ENCODE data around the gene TRMU.

Gene TRMU

DNA sequence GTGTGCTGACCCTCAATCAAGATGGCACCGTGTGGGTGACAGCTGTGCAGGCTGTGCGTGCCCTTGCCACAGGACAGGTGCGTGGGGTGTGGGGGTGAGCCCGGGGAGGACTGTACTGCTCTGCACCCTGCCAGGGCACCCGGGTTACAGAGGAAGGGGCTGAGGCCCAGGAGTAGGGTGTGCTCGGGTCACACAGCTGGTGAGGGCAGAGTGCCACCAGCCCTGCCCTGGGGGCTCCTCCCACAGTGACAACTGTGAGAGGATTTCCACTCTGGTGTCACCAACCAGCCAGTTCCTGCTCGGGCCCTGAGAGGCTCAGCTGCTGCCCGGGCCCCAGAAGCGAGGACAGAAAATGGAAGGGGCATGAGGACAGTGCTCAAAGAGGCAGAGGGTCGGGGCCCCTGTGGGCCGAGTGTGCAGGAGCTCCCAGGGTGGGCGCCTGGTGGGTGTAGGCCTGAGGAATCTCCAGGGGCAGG, 20.5 kb downstream of the TRMU start:
- no CpG with 5 or more reads among the region's 12 CpGs for WGBS (ENCODE audit: extremely low coverage, insufficient coverage, low lambda C conversion rate)

GRCh38 chr22:46356496-46357480, 21.3 kb downstream of the TRMU start:
- WGBS (ENCODE audit: extremely low coverage, insufficient coverage, low lambda C conversion rate) = no CpG with 5 or more reads among the region's 23 CpGs
- no peak overlapping the region for H2AK5ac ChIP-seq (ENCODE audit: low read length)
- no peak overlapping the region for H3K4ac ChIP-seq (ENCODE audit: low read depth, low read length)
- no peaks in the 10 kb centered on the region for H3K27me3 ChIP-seq (ENCODE audit: insufficient read depth, low read length, poor library complexity)
- no peak overlapping the region for H4K8ac ChIP-seq (ENCODE audit: low read depth, low read length)
- H3K79me2 ChIP-seq (ENCODE audit: control insufficient read depth, insufficient read depth, low read length) = no peaks in the 10 kb centered on the region
- no peak overlapping the region for H3K4me2 ChIP-seq (ENCODE audit: low read length)
- H2BK120ac ChIP-seq (ENCODE audit: low read depth, low read length) = no peak overlapping the region
- H3K27ac ChIP-seq (ENCODE audit: low read depth, low read length) = no peak overlapping the region
- H3K23ac ChIP-seq (ENCODE audit: low read length) = no peak overlapping the region
- no peak overlapping the region for H3K9ac ChIP-seq (ENCODE audit: low read length)
- no peaks in the 10 kb centered on the region for H3K4me1 ChIP-seq (ENCODE audit: control insufficient read depth, low read depth, low read length)
- H3K56ac ChIP-seq (ENCODE audit: low read length) = no peak overlapping the region
- H4K5ac ChIP-seq (ENCODE audit: low read length) = no peak overlapping the region
- H3K4me3 ChIP-seq (ENCODE audit: low read length) = no peak overlapping the region
- peaks cover 2% of the 10 kb centered on the region for H3K79me1 ChIP-seq (ENCODE audit: low read length)
- no peak overlapping the region for H2BK5ac ChIP-seq (ENCODE audit: low read length)
- peaks cover 25% of the 10 kb centered on the region for H3K36me3 ChIP-seq (ENCODE audit: control insufficient read depth, insufficient read depth, low read length)
- DNase-seq = no peak
- no peak overlapping the region for H3K18ac ChIP-seq (ENCODE audit: low read length)
- no peak overlapping the region for H2BK15ac ChIP-seq (replicated peaks; ENCODE audit: low read depth)

More for the DNA sequence above, 20.5 kb downstream of the TRMU start:
- no peaks in the 10 kb centered on the region for H3K27me3 ChIP-seq (ENCODE audit: insufficient read depth, low read length, poor library complexity)
- no peak overlapping the region for H3K23ac ChIP-seq (ENCODE audit: low read length)
- peaks cover 2% of the 10 kb centered on the region for H3K79me1 ChIP-seq (ENCODE audit: low read length)
- no peak overlapping the region for H3K27ac ChIP-seq (ENCODE audit: low read depth, low read length)
- H4K5ac ChIP-seq (ENCODE audit: low read length) = no peak overlapping the region
- H4K8ac ChIP-seq (ENCODE audit: low read depth, low read length) = no peak overlapping the region
- no peak overlapping the region for H3K4me2 ChIP-seq (ENCODE audit: low read length)
- H3K9ac ChIP-seq (ENCODE audit: low read length) = no peak overlapping the region
- no peak overlapping the region for H3K18ac ChIP-seq (ENCODE audit: low read length)
- H2BK15ac ChIP-seq (replicated peaks; ENCODE audit: low read depth) = no peak overlapping the region
- no peak for DNase-seq
- H2BK120ac ChIP-seq (ENCODE audit: low read depth, low read length) = no peak overlapping the region
- no peak overlapping the region for H3K4ac ChIP-seq (ENCODE audit: low read depth, low read length)
- H3K56ac ChIP-seq (ENCODE audit: low read length) = no peak overlapping the region
- H3K36me3 ChIP-seq (ENCODE audit: control insufficient read depth, insufficient read depth, low read length) = peaks cover 31% of the 10 kb centered on the region
- H3K4me1 ChIP-seq (ENCODE audit: control insufficient read depth, low read depth, low read length) = no peaks in the 10 kb centered on the region
- no peak overlapping the region for H2BK5ac ChIP-seq (ENCODE audit: low read length)
- H3K79me2 ChIP-seq (ENCODE audit: control insufficient read depth, insufficient read depth, low read length) = no peaks in the 10 kb centered on the region
- no peak overlapping the region for H2AK5ac ChIP-seq (ENCODE audit: low read length)
- no peak overlapping the region for H3K4me3 ChIP-seq (ENCODE audit: low read length)

DNA sequence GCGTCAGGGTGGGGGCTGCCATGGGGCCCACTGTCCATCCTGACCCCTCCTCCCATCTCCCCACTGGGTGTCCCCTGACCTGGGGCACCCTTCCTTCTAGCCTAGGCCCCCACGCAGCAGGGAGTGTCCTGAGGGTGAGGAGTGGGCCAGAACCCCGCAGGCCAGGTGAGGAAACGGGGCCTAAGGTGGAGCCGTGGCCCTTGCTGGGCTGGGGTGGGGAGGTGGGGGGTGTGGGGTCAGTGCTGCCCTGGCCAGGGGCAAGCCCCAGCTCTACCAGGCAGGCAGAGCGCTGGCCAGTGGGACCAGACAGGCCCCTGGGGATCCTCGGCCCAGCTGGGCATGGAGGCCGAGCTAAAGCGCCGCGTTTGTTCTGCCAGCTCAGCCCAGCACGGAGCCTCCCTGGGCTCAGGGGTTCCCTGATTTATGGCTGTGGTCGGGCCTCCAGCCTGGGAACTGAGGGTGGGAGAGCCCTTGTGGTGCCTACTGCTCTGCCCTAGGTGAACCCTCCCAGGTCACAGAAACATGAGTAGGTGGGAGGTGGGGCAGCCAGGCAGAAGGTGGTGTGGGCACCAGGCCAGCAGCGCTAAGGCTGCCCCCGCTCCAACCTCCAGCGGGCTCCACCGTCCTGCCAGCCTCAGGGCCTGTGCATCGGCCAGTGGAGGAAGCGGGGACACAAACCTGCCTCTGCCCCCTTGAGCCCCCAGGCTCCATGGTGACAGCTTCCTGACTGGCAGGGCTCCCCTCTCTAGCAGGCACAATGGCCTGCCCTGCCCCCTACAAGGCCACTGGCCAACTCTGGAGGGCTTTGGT, 22.4 kb downstream of the TRMU start:
- no peak overlapping the region for H3K18ac ChIP-seq (ENCODE audit: low read length)
- H2BK15ac ChIP-seq (replicated peaks; ENCODE audit: low read depth) = no peak overlapping the region
- no peaks in the 10 kb centered on the region for H3K27me3 ChIP-seq (ENCODE audit: insufficient read depth, low read length, poor library complexity)
- no peak overlapping the region for H3K23ac ChIP-seq (ENCODE audit: low read length)
- H2AK5ac ChIP-seq (ENCODE audit: low read length) = no peak overlapping the region
- H2BK120ac ChIP-seq (ENCODE audit: low read depth, low read length) = no peak overlapping the region
- no peak overlapping the region for H3K4me3 ChIP-seq (ENCODE audit: low read length)
- DNase-seq = no peak
- no peak overlapping the region for H2BK5ac ChIP-seq (ENCODE audit: low read length)
- H4K5ac ChIP-seq (ENCODE audit: low read length) = no peak overlapping the region
- H3K56ac ChIP-seq (ENCODE audit: low read length) = no peak overlapping the region
- peaks cover 17% of the 10 kb centered on the region for H3K36me3 ChIP-seq (ENCODE audit: control insufficient read depth, insufficient read depth, low read length)
- no peak overlapping the region for H3K27ac ChIP-seq (ENCODE audit: low read depth, low read length)
- no peak overlapping the region for H3K4ac ChIP-seq (ENCODE audit: low read depth, low read length)
- H3K4me2 ChIP-seq (ENCODE audit: low read length) = no peak overlapping the region
- H3K4me1 ChIP-seq (ENCODE audit: control insufficient read depth, low read depth, low read length) = no peaks in the 10 kb centered on the region
- no peaks in the 10 kb centered on the region for H3K79me2 ChIP-seq (ENCODE audit: control insufficient read depth, insufficient read depth, low read length)
- no peak overlapping the region for H3K9ac ChIP-seq (ENCODE audit: low read length)
- no CpG with 5 or more reads among the region's 19 CpGs for WGBS (ENCODE audit: extremely low coverage, insufficient coverage, low lambda C conversion rate)
- no peaks in the 10 kb centered on the region for H3K79me1 ChIP-seq (ENCODE audit: low read length)
- H4K8ac ChIP-seq (ENCODE audit: low read depth, low read length) = no peak overlapping the region

DNA sequence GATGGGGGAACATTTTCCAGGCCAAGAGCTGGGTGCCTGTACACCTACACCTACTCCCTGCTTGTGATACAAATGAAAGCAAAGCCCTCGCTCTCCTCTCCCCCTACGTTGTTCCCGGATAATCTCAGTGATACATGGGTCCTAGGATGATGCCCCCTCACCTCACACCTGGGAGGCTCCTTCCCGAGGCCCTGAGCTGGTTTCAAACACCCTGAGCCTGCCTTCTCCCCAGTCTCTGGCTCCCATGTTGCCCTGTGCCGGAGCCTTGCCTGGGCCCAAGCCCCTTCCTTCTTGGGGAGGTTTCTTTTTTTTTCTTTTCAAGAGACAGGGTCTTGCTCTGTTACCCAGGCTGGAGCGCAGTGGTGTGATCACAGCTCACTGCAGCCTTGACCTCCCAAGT, 23.3 kb downstream of the TRMU start:
- Histone ChIP-seq H3K18ac (ENCODE audit: low read length) (no peak overlapping the region), H3K4me2 (ENCODE audit: low read length) (no peak overlapping the region), H3K36me3 (ENCODE audit: control insufficient read depth, insufficient read depth, low read length) (peaks cover 15% of the 10 kb centered on the region), H4K5ac (ENCODE audit: low read length) (no peak overlapping the region), H2BK5ac (ENCODE audit: low read length) (no peak overlapping the region), H3K56ac (ENCODE audit: low read length) (no peak overlapping the region), H2BK120ac (ENCODE audit: low read depth, low read length) (no peak overlapping the region), H3K23ac (ENCODE audit: low read length) (no peak overlapping the region), H3K4ac (ENCODE audit: low read depth, low read length) (no peak overlapping the region), H3K9ac (ENCODE audit: low read length) (no peak overlapping the region), H3K27ac (ENCODE audit: low read depth, low read length) (no peak overlapping the region), H2BK15ac (replicated peaks; ENCODE audit: low read depth) (no peak overlapping the region), H3K4me1 (ENCODE audit: control insufficient read depth, low read depth, low read length) (no peaks in the 10 kb centered on the region), H2AK5ac (ENCODE audit: low read length) (no peak overlapping the region), H3K4me3 (ENCODE audit: low read length) (no peak overlapping the region), H3K27me3 (ENCODE audit: insufficient read depth, low read length, poor library complexity) (no peaks in the 10 kb centered on the region), H4K8ac (ENCODE audit: low read depth, low read length) (no peak overlapping the region), H3K79me2 (ENCODE audit: control insufficient read depth, insufficient read depth, low read length) (no peaks in the 10 kb centered on the region), H3K79me1 (ENCODE audit: low read length) (no peaks in the 10 kb centered on the region)
- WGBS (ENCODE audit: extremely low coverage, insufficient coverage, low lambda C conversion rate) = no CpG with 5 or more reads among the region's 6 CpGs
- DNase-seq = no peak

DNA sequence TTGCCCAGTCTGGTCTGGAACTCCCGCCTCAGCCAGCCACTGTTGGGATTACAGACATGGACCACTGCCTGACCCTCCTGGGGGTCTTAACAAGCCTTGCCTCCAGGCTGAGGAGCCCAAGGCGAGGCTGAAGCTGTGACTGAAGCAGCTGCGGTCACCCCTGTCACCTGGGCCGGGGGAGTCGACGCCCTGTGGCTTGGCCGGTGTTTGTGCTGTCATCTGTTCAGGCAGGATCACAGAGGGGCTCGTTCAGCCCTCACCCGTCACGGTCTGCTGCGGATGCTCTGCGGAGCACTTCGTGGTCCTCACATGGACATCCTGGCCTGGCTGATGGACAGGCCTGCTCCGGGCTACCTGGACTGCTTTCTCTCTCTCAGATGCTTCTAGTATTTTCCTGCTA, 23.8 kb downstream of the TRMU start:
- Histone ChIP-seq H3K18ac (ENCODE audit: low read length) (no peak overlapping the region), H3K56ac (ENCODE audit: low read length) (no peak overlapping the region), H4K5ac (ENCODE audit: low read length) (no peak overlapping the region), H3K36me3 (ENCODE audit: control insufficient read depth, insufficient read depth, low read length) (peaks cover 12% of the 10 kb centered on the region), H3K9ac (ENCODE audit: low read length) (no peak overlapping the region), H3K79me2 (ENCODE audit: control insufficient read depth, insufficient read depth, low read length) (no peaks in the 10 kb centered on the region), H4K8ac (ENCODE audit: low read depth, low read length) (no peak overlapping the region), H3K4me2 (ENCODE audit: low read length) (no peak overlapping the region), H3K27ac (ENCODE audit: low read depth, low read length) (no peak overlapping the region), H3K27me3 (ENCODE audit: insufficient read depth, low read length, poor library complexity) (no peaks in the 10 kb centered on the region), H2BK5ac (ENCODE audit: low read length) (no peak overlapping the region), H3K4ac (ENCODE audit: low read depth, low read length) (no peak overlapping the region), H3K4me3 (ENCODE audit: low read length) (no peak overlapping the region), H2BK120ac (ENCODE audit: low read depth, low read length) (no peak overlapping the region), H2BK15ac (replicated peaks; ENCODE audit: low read depth) (no peak overlapping the region), H3K79me1 (ENCODE audit: low read length) (no peaks in the 10 kb centered on the region), H3K4me1 (ENCODE audit: control insufficient read depth, low read depth, low read length) (no peaks in the 10 kb centered on the region), H2AK5ac (ENCODE audit: low read length) (no peak overlapping the region), H3K23ac (ENCODE audit: low read length) (no peak overlapping the region)
- DNase-seq = no peak
- no CpG with 5 or more reads among the region's 14 CpGs for WGBS (ENCODE audit: extremely low coverage, insufficient coverage, low lambda C conversion rate)
